ENCODE data around the gene RPL26.
"Not testable (repeated sequence)": the region's sequence is repeated elsewhere in the genome, so short reads cannot be mapped to it uniquely, and the experiment has no call there.

The RPL26 gene

DNA sequence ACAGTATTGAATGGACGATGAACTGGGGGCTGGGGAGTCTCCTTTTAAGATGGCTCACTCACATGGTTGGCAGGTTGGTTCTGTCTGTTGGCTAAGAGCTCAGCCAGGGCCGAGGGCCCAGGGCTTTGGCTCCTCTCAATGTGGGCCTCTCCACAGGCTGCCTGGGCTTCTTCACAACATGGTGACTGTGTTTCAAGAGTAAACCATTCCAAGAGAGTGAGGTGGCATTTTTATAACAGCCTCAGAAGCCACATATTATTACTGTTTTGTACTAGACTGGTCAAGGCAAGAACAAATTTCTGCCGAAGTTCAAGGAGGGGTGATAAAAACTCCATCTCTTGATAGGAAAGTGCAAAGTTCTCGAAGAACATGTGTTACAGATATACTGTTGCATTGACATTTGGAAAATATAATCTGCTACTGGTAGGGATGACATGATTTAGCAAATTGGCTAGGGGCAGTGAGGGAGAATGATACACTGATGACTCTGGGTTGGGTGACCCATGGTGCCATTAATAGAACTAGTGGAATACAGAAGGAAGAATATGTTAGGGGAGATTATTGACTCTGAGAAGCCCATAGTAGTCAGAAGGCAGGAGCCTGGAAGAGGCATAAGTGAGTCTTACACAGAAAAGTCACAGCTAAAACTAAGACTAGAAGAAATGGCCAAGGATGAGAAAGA lies 20.2 kb downstream of the RPL26 start:
- no peak for DNase-seq

- DNase-seq = no peak
Measured at GRCh38 chr17:8360751-8361150, 22.2 kb downstream of the RPL26 start.

DNA sequence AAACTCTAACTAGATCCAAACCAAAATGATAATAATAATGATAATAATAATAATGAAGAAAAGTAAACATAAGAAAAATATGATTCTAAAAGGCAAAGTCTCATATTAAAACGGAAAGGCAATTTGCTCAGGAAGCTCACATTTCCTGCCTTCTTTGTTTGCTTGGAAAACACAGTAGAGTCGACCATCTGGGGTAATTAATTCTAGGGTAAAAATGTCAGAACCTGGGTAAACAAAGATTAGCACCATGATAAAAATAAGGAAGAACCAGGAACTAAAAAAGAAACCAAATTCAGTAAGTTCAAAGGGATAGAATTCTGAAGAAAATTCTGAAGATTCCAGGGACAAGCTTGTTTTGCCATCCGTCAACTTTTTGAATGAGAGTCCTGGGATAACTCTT lies 22.7 kb downstream of the RPL26 start:
- DNase-seq = peak; percentile 50

DNA sequence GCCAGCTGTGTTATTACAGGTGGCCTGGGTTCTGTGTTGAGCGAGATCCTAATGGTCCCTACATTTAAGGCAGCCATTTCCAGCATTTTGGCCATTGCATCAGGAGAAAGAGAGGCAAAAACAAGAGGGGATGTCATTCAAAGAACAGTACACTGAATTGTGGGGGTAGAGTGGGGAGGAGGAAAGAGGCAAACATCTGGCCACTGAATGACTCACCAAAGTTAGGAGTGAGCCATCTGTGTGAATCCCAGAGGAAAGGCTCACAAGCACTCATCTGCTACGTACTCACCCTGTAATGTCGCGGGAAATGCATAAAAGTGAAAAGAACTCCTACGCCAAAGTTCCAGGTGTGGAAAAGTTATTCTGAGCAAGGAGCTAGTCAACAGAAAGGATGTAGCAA lies 23.2 kb downstream of the RPL26 start:
- DNase-seq = peak; percentile 50

DNA sequence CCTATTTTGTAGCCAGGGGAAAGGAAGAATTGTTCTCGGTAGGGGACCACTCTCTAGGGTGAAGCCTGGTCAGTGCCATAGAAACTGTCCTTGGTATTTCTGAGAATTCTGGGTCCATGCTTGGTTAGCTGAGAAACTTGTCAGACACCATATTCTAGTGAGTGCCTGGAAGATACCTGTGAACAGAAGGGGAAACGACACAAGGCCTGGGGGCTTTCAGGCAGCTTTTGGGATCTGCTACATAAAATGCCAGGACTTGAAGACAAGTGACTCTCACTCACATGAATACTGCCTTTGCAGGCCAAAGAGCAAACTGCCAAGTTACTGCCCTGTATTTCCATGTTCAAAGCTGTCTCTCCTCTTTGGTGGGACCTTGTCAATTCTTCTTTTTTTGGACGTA lies 25.1 kb downstream of the RPL26 start:
- DNase-seq = no peak

- DNase-seq = no peak
Measured at GRCh38 chr17:8354236-8354635, 28.8 kb downstream of the RPL26 start.

DNA sequence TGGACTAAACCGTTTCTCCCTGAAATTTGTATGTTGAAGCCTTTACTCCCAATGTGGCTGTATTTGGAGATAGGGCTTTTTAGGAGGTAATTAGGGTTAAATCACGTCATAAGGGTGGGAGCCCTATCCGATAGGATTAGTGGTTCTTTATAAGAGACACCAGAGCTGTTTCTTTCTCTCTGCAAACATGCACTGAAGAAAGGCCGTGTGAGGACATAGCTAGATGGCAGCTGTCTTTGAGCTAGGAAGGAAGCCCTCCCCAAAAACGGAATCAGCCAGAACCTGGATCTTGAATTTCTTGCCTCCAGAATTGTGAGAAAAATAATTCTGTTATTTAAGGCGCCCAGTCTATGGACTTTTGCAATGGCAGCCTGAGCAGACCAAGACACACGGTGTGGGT lies 29.3 kb downstream of the RPL26 start:
- no peak for DNase-seq

DNA sequence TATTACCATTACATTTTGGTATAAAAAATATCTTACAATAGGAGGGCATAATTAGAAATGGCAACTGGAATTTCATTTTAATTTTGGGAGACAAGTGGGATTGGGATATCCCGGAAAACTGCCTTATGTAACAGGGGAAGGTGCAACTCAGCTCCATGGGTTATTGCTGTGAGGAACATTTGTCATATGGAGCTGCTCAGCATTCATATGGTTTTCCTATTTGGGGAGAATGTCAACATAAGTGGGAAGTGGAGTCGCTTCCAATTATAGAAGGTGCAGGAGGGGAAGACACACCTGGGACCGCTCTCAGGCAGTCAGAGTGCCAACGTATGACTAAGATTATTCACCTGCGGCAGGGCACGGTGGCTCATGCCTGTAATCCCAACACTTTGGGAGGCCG lies 32.7 kb downstream of the RPL26 start:
- DNase-seq = no peak

DNA sequence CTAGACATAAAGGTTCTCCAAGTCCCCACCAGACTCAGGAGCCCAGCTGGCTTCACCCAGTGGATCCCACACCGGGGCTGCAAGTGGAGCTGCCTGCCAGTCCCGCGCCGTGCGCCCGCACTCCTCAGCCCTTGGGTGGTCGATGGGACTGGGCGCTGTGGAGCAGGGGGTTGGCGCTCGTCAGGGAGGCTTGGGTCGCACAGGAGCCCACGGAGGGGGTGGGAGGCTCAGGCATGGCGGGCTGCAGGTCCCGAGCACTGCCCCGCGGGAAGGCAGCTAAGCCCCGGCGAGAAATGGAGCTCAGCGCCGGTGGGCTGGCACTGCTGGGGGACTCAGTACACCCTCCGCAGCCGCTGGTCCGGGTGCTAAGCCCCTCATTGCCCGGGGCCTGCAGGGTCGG lies 36.0 kb downstream of the RPL26 start:
- DNase-seq = not testable (repeated sequence)

- no peak for DNase-seq
Measured at GRCh38 chr17:8345951-8346665, 36.9 kb downstream of the RPL26 start.

GRCh38 chr17:8345052-8345690 lies 37.8 kb downstream of the RPL26 start:
- no peak for DNase-seq

GRCh38 chr17:8341456-8341855 lies 41.5 kb downstream of the RPL26 start:
- no peak for DNase-seq

DNA sequence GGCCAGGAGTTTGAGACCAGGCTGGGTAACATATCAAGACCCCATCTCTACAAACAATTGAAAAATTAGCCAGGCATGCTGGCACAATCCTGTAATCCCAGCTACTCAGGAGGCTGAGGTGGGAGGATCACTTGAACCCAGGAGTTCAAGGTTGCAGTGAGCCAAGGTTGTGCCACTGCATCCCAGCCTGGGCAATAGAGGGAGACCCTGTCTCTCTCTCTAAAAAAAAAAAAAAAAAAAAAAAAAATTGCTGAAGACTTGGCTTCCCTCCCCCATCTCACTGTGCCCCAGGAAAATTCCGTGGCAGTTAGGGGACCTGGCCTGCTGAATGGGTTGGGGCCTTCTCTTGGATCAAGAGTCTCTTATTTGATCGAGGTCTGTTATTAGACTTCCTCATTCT lies 43.5 kb downstream of the RPL26 start, which contains the start of gene ODF4:
ODF4 (plus strand) TSS at position 301 of the 400 bp plus-strand sequence. CDS start 212 bp downstream, outside the sequence.
- no peak for DNase-seq

DNA sequence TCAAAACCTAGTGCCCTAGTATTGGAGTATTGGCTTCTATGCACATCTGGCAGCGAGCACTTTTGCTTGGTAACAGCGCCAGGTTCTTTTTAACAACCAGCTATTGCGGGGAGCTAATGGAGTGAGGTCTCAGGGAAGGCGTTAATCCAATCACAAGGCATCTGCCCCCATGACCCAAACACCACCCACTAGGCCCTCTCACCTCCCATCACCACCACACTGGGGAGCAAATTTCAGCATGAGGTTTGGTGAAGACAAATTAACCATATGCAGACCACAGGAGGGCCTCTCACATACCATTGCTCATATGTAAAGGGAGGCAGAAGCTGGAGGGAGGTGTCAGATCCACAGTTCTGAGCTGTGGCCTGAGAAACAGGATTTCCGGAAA lies 44.2 kb downstream of the RPL26 start:
- DNase-seq = no peak

DNA sequence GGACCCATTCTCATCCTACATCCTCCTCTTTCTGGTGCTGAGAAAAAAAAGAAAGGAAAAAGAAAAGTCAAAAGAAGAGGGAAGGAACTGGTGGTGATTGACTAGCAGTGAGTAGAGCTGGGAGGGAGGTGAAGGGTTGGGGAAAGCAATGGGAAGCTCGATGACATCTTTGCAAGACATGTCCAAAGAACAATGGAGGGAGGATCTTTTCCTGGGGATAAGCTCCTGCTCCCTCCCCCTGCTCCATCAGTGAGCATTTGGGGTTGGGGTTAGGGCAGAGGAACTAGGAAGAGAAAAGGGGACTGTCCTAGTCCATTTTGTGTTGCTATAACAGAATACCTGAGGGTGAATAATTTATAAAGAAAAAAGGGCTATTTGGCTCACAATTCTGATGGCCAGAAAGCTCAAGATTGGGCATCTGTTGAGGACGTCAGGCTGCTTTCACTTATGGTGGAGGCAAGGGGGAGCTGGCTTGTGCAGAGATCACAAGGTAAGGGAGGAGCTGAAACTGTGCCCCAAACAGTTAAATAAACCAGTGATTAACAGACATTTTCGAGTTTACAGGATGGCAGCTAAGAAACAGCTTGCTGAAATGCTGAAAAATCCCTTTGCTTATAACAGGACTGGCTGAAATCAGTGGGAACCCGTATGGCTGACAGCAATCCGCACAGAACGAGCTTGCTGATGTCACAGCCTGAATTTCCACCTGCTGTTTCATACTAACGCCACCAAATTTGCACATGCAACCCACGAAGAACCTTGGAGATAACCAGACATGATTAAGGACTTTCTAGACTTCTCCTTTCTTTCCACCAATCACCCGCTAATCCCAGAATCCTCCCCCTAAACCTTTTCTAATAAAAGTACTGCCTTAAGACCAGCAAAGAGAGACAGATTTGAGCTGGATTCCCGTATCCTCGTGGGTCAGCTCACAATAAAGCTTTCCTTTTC lies 44.9 kb downstream of the RPL26 start:
- no peak for DNase-seq

GRCh38 chr17:8333281-8333680 lies 49.7 kb downstream of the RPL26 start:
- no peak for DNase-seq

DNA sequence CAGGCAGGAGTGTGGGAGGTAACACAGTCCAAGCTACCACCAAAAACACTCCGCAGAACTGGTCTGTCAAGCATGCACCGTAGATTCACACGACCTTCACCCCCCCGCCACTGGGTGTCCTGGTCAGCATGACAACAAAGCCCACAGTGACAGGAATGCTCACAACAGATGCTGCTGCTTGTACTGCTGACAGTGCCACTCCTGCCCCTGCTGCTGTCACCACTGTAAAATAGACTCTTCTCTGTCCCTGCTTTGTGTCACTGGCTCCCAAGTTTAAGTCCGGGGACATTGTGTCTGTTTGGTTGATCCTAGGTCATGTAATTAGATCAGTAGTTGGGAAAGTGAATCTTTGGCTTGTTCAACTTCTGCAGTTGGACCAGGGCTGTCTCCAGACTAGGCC lies 50.3 kb downstream of the RPL26 start:
- DNase-seq = peak; percentile 33

DNA sequence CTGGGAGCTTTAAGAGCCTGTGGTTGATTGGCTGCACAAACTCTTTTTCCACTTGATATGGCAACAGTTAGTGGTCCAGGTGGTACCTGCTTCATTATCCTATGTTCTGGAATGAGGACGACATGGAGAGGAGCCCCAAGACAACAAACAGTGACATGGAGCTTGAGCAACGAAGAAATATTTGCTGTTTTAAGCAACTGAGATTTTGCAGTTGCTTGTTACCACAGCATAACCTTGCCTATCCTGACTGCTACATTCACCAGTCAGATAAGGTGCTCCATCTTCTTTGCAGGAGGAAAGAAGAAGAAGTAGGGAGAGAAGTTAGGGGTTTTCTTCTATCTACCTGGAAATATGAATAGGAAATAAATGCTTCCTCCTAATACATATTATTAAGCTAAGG lies 50.9 kb downstream of the RPL26 start:
- no peak for DNase-seq
